Left ventricle myocardium superior (tissue), 1 donor: ENCODE results near the gene DBX2. TPM values are rescaled to one million over a fixed set of nuclear protein-coding genes. Genes with fewer than 3 reads are reported as not detected.
"Not testable (repeated sequence)": the region's sequence is repeated elsewhere in the genome, so short reads cannot be mapped to it uniquely, and the experiment has no call there.

Experiments
- ATAC-seq: fragments of 200-7000 bp; cut with Tn5 transposase; one replicate; pipeline ENCODE4 v1.9.1; 2020; ENCODE audit warnings: mild to moderate bottlenecking, moderate library complexity
- DNase-seq: peaks from one replicate; pipeline ENCODE4 v3.0.0-alpha.2; 2020
- intact Hi-C: fragments of 100-400 bp; cut with micrococcal nuclease; formaldehyde crosslinking; loops from one replicate; pipeline ENCODE4 v1.11.0; 2022
- total RNA-seq: library from RNA; stranded (reverse); fragmentation: NEBNext Ultra II Directional; extraction: Animal tissue kit (Norgen Biotek cat#: 25700); gene quantifications from one replicate; pipeline ENCODE4 v1.2.1, GENCODE V29; 2021
- donor health status: DM: no; HTN: yes; CAD: no; lungs with severe emphysema.

The DBX2 gene
- total RNA-seq, 1 donor from 2014 or later: 0.07 TPM

- intact Hi-C loops: no loop called here
- DNase-seq: no peak
- ATAC-seq: no peak
Observed at GRCh38 chr12:45014396-45014795, 36.5 kb downstream of the DBX2 start.

GRCh38 chr12:45012749-45013148, 38.1 kb downstream of the DBX2 start:
- no peak for ATAC-seq

GRCh38 chr12:45010059-45010458, 40.8 kb downstream of the DBX2 start:
- ATAC-seq (no peak), DNase-seq (no peak)
- intact Hi-C loops: no loop called here

More at GRCh38 chr12:45012749-45013148, 38.1 kb downstream of the DBX2 start:
- intact Hi-C loops: no loop called here
- no peak for DNase-seq

GRCh38 chr12:45008211-45008610, 42.7 kb downstream of the DBX2 start:
- ATAC-seq (no peak), DNase-seq (no peak)
- intact Hi-C loops: no loop called here

GRCh38 chr12:44999355-44999754, 51.5 kb downstream of the DBX2 start:
- intact Hi-C loops: no loop called here
- no peak for DNase-seq
- ATAC-seq: no peak

GRCh38 chr12:44993161-44993560, 57.7 kb downstream of the DBX2 start:
- ATAC-seq: no peak
- DNase-seq: no peak
- intact Hi-C loops: no loop called here

GRCh38 chr12:44984863-44985262, 66.0 kb downstream of the DBX2 start:
- DNase-seq, ATAC-seq, intact Hi-C loops: not testable (repeated sequence)

- intact Hi-C loops: no loop called here
- ATAC-seq: no peak
- no peak for DNase-seq
Observed at GRCh38 chr12:44979918-44980317, 71.0 kb downstream of the DBX2 start.

GRCh38 chr12:44976246-44976645, 74.7 kb downstream of the DBX2 start:
- ATAC-seq (no peak), DNase-seq (no peak)
- intact Hi-C loops: no loop called here

- intact Hi-C loops: no loop called here
- DNase-seq: no peak
- no peak for ATAC-seq
Observed at GRCh38 chr12:44972746-44973421, 78.0 kb downstream of the DBX2 start.

- intact Hi-C loops: no loop called here
- DNase-seq (no peak), ATAC-seq (no peak)
Observed at GRCh38 chr12:44968965-44969364, 81.9 kb downstream of the DBX2 start.

Other genes starting within 250 kb of the DBX2 start
- gene NELL2, start 174.8 kb downstream of the DBX2 start, total RNA-seq: 0.50 TPM
- gene ANO6, start 165.0 kb upstream of the DBX2 start, total RNA-seq: 44.9 TPM